Activated naive CD8-positive, alpha-beta T cell (primary cell): ENCODE data around the gene SPATA21.

Experiments
- H3K27ac Mint-ChIP-seq: one replicate; pipeline ENCODE4 v1.8.0; 2021; ENCODE audit warnings: mixed read lengths
- H3K27me3 Mint-ChIP-seq: one replicate; pipeline ENCODE4 v1.8.0; 2021; ENCODE audit warnings: mixed read lengths
- H3K36me3 Mint-ChIP-seq: one replicate; pipeline ENCODE4 v1.8.0; 2021; ENCODE audit warnings: mixed read lengths
- H3K4me1 Mint-ChIP-seq: one replicate; pipeline ENCODE4 v1.8.0; 2021; ENCODE audit warnings: low read depth, mixed read lengths
- H3K4me3 Mint-ChIP-seq: one replicate; pipeline ENCODE4 v1.8.0; 2021; ENCODE audit warnings: mild to moderate bottlenecking, mixed read lengths
- H3K9me3 Mint-ChIP-seq: one replicate; pipeline ENCODE4 v1.8.0; 2021; ENCODE audit warnings: low read depth, mixed read lengths

Gene SPATA21

DNA sequence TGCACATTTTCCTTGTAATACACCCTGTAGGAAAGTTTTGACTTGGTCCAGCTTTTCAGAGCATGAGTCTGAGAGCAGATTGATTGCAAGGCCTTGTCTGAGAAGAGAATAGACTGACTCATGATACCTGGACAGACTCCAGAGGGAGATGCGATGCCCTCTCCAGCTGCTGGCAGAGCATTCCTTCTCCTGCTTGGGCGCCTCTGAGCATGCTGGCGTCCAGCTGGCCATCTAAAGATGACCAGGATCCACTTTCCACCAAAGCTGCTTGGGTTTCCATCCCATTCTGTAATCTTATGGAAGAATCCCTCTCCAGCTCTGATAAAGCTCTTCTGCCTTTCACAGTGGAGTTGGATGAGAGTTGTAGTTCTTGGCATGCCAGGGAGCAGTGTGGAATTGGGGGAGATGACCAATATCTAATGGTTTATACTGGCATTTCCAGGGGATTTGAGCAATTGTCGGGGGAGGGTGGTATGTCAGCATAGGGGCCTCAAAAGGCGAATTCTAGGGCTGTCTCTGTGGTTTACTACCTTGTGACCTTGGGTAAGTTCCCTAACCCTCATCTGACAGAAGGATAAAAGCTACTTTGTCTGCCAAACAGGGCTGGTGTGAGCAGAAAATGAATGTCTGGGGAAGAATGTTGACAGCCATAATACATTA, 50.6 kb downstream of the SPATA21 start:
- Mint-ChIP-seq H3K27ac (peak overlapping the region; percentile 85), H3K9me3 (no peaks in the 10 kb centered on the region), H3K4me3 (peak overlapping the region; percentile 70), H3K27me3 (no peaks in the 10 kb centered on the region), H3K4me1 (peaks cover 77% of the 10 kb centered on the region), H3K36me3 (peaks cover 5% of the 10 kb centered on the region)

DNA sequence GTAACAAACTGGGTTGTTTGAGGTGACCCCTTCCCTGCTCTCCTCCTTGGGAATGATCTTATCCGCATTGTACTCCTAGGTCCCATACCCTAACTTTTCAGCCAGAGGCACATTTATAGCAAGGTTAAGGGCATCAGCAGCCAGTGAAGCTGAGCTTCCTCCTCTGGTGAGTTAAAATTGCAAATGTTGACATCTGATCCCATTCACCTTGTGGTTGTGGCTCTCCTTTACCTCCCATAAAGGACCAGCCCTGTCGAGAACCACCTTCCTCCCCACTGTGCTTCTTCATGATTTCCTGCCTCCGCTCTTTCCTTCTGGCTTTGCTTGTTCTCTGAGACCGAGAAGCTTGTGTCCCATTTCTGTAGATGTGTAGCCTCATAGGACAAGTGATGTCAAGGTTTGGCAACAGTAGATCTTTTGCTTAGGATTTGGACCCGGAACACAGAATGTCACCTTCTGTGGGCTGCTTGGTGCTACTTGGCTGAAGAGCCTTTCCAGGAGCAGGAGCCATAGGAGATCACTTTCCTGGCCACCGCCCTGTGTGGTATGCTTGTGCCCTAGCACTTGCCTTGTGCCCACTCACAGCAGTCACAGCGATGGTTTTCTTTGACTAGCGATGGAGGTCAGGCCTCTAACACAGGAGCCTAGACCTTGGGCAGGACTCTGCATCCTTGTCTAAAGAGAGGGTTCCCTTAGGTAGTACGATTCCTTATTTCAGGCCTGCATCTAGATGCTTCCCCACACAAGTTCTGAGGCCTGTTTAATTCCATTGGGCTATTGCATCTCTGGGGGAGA, 51.4 kb downstream of the SPATA21 start:
- H3K4me1 Mint-ChIP-seq = peaks cover 70% of the 10 kb centered on the region
- H3K4me3 Mint-ChIP-seq = peak overlapping the region; percentile 70
- no peaks in the 10 kb centered on the region for H3K27me3 Mint-ChIP-seq
- H3K27ac Mint-ChIP-seq = peak overlapping the region; percentile 85
- peaks cover 5% of the 10 kb centered on the region for H3K36me3 Mint-ChIP-seq
- no peaks in the 10 kb centered on the region for H3K9me3 Mint-ChIP-seq

DNA sequence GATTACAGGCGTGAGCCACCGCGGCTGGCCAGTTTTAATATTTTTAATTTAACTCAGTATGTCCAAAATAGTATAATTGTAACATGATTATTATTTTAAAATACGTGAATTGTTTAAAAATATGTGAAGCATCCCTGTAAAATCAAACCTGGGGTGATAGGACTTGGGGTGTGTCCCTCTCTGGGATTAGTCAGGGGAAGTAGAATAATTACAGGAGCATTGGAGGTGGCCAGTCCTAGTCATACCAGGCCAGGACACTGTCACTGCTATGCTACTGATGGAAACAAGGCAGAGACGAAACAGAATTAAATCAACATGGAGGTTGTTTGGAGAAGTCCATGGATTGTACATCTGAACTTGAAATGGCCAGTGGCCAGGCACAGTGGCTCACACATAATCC, 53.3 kb downstream of the SPATA21 start:
- H3K27ac Mint-ChIP-seq = peak overlapping the region; percentile 80
- peaks cover 65% of the 10 kb centered on the region for H3K4me1 Mint-ChIP-seq

DNA sequence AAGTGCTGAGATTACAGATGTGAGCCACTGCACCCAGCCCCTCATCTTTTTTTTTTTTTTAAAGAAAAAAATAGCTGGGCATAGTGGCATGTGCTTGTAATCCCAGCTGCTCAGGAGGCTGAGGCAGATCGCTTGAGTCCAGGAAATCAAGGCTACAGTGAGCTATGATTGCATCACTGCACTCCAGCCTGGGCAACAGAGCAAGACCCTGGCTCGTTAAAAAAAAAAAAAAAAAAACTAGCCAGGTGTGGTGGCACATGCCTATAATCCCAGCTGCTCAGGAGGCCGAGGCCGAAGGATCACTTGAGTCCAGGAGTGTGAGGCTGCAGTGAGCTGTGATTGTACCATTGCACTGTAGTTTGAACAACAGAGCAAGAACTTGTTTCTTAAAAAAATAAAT, 56.4 kb downstream of the SPATA21 start:
- Mint-ChIP-seq H3K9me3 (no peaks in the 10 kb centered on the region), H3K27ac (no peak overlapping the region), H3K4me1 (peaks cover 64% of the 10 kb centered on the region), H3K27me3 (no peaks in the 10 kb centered on the region), H3K36me3 (peaks cover 2% of the 10 kb centered on the region), H3K4me3 (no peak overlapping the region)

More for the DNA sequence above, 53.3 kb downstream of the SPATA21 start:
- H3K9me3 Mint-ChIP-seq = no peaks in the 10 kb centered on the region
- H3K27me3 Mint-ChIP-seq = no peaks in the 10 kb centered on the region
- no peak overlapping the region for H3K4me3 Mint-ChIP-seq
- peaks cover 3% of the 10 kb centered on the region for H3K36me3 Mint-ChIP-seq

DNA sequence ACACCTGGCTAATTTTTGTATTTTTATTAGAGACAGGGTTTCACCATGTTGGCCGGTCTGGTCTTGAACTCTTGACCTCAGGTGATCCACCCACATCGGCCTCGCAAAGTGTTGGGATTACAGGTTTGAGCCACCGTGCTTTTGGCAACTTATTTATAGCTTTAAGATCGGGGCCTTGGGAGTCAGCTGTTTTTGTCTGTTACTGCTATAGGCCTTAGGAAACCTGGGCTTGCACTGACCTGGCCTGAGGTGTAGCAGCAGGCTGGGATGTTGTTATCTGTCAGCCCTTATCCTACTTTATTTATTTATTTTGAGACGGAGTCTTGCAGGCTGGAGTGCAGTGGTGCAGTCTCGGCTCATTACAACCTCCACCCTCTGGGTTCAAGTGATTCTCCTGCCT, 58.8 kb downstream of the SPATA21 start:
- Mint-ChIP-seq H3K36me3 (no peaks in the 10 kb centered on the region), H3K4me1 (peaks cover 64% of the 10 kb centered on the region), H3K27me3 (no peaks in the 10 kb centered on the region), H3K4me3 (no peak overlapping the region), H3K27ac (no peak overlapping the region), H3K9me3 (no peaks in the 10 kb centered on the region)

DNA sequence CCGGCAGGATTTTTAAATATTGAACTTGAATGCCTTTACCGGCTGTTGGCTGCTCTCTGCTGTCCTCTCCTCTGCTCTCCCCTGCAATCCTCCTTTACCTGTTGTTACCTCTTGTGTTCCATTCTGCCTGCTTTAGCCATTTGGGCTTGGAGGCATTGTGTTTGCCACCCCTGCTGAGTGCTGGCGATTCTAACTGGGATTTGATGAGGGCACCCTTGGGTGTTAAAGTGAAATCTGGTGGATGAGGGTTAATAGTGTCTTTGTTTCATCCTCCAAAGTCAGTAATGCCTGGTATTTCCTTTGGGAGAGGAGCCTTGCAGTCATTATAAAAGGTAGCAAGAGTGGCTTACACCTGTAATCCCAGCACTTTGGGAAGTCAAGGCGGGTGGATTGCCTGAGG, 60.3 kb downstream of the SPATA21 start:
- Mint-ChIP-seq H3K4me3 (peak overlapping the region; percentile 49), H3K27ac (peak overlapping the region; percentile 64), H3K27me3 (no peaks in the 10 kb centered on the region), H3K36me3 (no peaks in the 10 kb centered on the region), H3K4me1 (peaks cover 67% of the 10 kb centered on the region), H3K9me3 (no peaks in the 10 kb centered on the region)

DNA sequence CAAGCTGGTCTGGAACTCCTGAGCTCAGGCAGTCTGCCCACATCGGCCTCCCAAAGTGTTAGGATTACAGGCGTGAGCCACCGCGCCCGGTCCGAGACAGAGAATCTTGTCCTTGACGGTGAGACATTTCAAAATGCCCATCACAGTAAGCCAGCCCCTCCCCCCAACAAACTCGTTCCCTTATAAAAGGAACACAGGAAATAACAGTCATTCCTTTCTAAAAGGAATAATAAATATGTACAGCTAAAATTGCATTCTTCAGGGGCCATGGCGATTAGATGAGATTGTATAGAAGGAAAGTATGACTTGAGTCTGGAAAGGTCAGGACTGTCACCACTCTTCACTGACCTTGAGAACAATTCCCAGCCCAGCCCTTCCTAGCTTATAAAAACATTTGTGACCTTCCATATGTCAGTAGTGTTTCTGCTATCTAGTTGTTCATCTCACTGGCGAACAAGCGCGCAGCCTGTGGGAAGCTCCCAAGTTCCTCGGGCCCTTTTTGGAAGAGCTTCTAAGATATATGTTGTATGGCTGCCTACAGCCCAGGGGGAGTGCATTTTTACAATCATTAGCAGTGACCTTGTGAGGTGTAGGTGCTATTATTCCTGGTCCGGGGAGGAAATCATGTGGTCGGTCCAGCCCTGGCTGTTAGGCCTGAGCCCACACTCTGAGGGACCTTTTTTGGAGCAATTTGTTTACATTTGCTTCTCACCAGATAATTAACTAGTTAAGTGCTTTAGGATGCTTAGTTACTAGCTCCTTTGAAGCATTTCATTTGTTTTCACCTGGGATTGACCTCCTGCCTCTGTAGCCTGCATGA, 61.5 kb downstream of the SPATA21 start:
- Mint-ChIP-seq H3K4me1 (peaks cover 73% of the 10 kb centered on the region), H3K27ac (peak overlapping the region; percentile 46), H3K4me3 (peak overlapping the region; percentile 25), H3K27me3 (no peaks in the 10 kb centered on the region), H3K36me3 (no peaks in the 10 kb centered on the region), H3K9me3 (no peaks in the 10 kb centered on the region)

DNA sequence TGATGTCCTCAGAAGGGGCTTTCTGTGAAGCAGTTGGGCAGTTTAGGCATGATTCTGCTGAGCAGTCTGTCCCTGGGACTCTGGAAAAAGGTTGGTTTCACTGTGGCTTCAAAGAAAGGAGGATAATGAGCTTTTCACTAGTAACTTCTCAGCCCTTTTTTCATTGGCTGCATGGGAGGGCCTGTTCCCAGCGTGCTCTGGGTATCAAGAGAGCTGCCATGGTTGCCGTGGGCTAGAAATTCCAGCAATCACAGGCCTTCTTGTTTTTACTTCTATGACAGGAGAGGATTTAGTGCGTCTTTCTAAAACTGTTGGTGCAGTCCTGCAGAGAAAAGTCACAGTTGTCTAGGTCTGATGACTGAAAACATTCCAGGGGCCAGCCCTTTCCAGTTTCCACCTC, 63.0 kb downstream of the SPATA21 start:
- H3K27me3 Mint-ChIP-seq = no peaks in the 10 kb centered on the region
- peak overlapping the region; percentile 49 for H3K4me3 Mint-ChIP-seq
- H3K27ac Mint-ChIP-seq = peak overlapping the region; percentile 73
- H3K4me1 Mint-ChIP-seq = peaks cover 76% of the 10 kb centered on the region
- H3K36me3 Mint-ChIP-seq = peaks cover under 1% of the 10 kb centered on the region
- H3K9me3 Mint-ChIP-seq = no peaks in the 10 kb centered on the region

DNA sequence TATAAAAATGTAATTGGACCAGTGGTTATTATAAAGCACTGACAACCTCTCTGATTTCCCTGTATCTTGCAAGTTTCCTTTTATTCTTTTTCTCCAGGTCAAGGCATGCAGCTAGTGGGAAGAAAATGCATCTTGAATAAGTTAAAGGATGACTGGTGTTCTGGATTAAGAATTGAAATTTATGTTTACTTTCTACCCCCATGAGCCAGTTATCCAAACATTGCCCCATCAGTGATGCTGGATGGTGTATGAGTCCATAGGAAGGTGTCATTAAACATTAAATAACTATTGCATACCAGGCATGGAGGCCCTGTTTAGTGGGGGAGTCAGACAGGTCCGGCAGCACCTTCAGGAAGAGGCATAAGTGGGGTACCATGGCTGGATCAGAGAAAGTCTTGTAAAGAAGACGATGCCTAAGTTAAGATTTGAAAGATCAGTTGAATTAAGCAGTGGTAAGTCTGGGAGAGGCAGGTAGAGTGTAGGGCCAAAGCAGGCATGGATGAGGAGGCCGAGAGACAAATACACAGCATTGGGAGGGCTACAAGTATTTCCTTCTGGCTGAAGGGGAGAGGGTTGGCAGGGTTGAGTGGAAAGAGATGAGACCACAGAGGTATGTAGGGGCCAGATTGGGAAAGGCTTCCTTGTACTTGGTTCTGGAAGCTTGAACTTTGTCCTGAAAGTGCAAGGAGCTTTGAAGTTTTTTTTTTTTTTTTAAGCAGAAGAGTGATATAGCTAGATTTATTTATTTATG, 64.5 kb downstream of the SPATA21 start:
- Mint-ChIP-seq H3K27me3 (no peaks in the 10 kb centered on the region), H3K27ac (peak overlapping the region; percentile 8), H3K4me1 (peaks cover 78% of the 10 kb centered on the region), H3K36me3 (peaks cover 4% of the 10 kb centered on the region), H3K9me3 (no peaks in the 10 kb centered on the region), H3K4me3 (peak overlapping the region; percentile 76)

DNA sequence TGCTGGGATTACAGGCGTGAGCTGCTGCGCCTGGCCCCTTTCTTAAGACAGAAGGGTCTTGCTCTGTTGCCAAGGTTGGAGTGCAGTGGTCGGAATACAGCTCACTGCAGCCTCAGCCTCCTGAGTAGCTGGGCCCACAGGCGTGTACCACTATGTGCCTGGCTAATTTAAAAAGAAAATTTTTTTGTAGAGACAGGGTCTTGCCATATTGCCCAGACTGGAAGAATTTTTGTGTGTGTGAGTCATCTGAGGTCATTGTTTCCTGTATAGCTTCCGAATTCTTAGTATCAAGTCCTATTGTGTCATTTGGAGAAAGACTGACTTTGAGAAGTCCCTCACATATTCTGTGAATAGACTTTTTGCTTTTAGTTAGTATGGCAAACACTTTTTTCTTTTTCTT, 65.5 kb downstream of the SPATA21 start:
- Mint-ChIP-seq H3K4me1 (peaks cover 71% of the 10 kb centered on the region), H3K27ac (peak overlapping the region; percentile 84), H3K27me3 (no peaks in the 10 kb centered on the region), H3K36me3 (peaks cover 4% of the 10 kb centered on the region), H3K4me3 (peak overlapping the region; percentile 76), H3K9me3 (no peaks in the 10 kb centered on the region)

DNA sequence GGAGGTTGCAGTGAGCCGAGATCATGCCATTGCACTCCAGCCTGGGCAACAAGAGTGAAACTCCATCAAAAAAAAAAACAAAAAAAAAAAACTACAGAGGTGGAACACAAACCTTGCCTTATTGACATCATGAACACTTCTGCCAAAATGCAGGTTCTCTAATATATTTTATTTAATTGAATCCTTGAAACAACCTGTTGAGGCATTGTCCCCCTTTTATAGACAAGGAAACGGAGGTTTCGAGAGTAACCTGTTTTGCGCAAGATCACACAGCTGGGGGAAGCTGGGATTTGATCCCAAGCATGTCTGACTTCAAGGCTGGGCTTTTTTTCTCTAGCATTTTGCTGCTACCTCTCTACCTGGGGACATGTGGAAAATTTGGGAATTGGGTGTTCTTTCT, 67.4 kb downstream of the SPATA21 start:
- peak overlapping the region; percentile 96 for H3K4me3 Mint-ChIP-seq
- H3K4me1 Mint-ChIP-seq = peaks cover 56% of the 10 kb centered on the region
- H3K36me3 Mint-ChIP-seq = peaks cover 4% of the 10 kb centered on the region
- no peaks in the 10 kb centered on the region for H3K9me3 Mint-ChIP-seq
- no peak overlapping the region for H3K27ac Mint-ChIP-seq
- H3K27me3 Mint-ChIP-seq = no peaks in the 10 kb centered on the region

DNA sequence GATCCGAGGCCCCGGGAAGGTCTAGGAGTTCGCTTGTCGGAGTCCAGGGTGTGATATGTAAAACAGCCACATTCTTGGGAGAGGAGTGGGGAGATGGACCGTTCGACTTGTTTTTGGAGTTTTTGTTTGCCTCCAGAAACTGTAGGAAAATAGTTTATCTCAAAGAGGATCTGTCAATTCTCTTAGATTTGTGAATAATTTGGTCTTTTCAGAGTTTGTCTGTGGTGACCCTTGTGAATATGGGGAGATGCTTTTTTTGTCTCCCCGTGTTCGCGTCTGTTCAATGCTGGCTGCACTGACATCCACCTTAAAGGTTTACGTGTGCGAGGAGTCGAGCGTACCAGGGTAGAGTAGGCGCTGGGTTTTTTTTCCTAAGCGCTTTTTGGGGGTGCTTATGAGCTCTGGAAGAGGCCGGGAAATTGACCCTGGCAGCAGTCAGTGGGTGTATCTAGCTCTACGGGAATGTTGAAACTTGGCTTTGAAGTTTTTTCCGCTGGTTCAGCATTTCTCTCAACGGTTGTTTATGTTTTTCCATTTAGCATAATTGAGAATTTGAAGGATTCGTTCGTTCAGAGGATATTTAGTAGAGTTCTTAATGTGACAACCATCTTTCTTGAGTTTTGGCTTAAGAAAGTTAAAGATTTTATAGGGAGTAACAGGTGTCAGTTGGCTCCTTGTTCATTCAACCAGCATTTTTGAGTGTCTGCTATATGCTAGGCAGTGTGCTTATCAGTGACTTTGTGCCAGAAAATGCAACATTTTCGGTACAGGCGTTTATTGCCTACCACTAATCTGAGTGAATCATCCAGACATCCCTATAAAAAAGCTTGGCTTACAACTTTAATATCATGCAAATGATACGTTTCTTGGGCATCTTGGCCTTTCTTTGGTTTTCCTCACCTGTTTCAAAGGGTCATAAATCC, 69.0 kb downstream of the SPATA21 start:
- no peaks in the 10 kb centered on the region for H3K27me3 Mint-ChIP-seq
- H3K27ac Mint-ChIP-seq = peak overlapping the region; percentile 98
- peak overlapping the region; percentile 96 for H3K4me3 Mint-ChIP-seq
- H3K9me3 Mint-ChIP-seq = no peaks in the 10 kb centered on the region
- H3K4me1 Mint-ChIP-seq = peaks cover 47% of the 10 kb centered on the region
- peaks cover 4% of the 10 kb centered on the region for H3K36me3 Mint-ChIP-seq

DNA sequence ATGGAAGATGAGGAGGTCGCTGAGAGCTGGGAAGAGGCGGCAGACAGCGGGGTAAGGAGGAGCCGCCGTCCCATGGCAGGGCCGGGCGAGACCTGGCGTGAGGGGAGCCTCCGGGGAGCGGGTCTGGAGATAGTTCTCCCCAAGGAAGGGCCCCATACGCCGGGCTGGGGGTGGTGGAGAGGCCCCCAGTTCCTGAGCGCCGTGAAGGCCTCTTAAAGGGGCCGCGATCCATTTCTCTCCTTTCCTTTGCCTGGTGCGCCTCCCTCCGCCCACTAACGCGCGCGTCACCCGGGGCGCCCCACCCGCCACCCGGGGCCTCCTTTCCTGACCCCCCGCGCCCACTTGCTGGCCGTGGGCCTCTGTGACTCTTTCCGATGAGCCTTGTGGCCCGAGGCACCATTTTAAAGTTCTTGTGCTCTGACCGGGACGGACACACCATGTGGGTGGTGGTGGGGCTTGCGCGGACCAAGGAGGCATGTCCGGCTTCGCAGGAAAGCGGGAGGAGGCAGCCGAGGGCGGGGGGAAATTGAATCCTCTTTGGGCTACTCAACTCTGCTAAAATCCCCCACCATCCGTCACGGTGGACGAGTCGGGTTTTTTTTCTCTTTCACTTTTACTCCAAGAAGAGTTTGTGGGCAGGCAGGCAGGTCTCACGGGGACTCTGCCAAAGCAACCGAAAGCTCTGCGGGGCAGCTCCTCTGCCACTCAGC, 69.8 kb downstream of the SPATA21 start:
- Mint-ChIP-seq H3K4me3 (peak overlapping the region; percentile 96), H3K36me3 (peaks cover 4% of the 10 kb centered on the region), H3K27me3 (no peaks in the 10 kb centered on the region), H3K9me3 (no peaks in the 10 kb centered on the region), H3K4me1 (peaks cover 43% of the 10 kb centered on the region), H3K27ac (peak overlapping the region; percentile 98)
